GM06990 (cell line): Measurements from ENCODE around the gene SYNPO2L.
"Not testable (repeated sequence)": the region's sequence is repeated elsewhere in the genome, so short reads cannot be mapped to it uniquely, and the experiment has no call there.

Experiments used
- DNase-seq: peaks from one replicate; pipeline ENCODE4 v3.0.0-alpha.2; 2011; ENCODE audit not compliant: insufficient read length; ENCODE audit errors: extremely low read depth
- H3K27me3 ChIP-seq: replicated peaks from 2 replicates; pipeline ENCODE4 v1.6.0; 2011; ENCODE audit warnings: low read length; ENCODE audit not compliant: control insufficient read depth, insufficient read depth
- H3K36me3 ChIP-seq: 2 replicates; pipeline ENCODE4 v1.5.1; 2011; ENCODE audit warnings: low read length; ENCODE audit not compliant: control insufficient read depth, insufficient read depth
- H3K4me3 ChIP-seq: replicated peaks from 2 replicates; pipeline ENCODE4 v1.5.1; 2011; ENCODE audit warnings: low read depth, mild to moderate bottlenecking, control low read depth, low read length
- TF ChIP-seq, protein P1 (sequence below): IDR thresholded peaks from 2 replicates; pipeline ENCODE4 v1.5.1; 2011; ENCODE audit warnings: low read length, control low read depth, mild to moderate bottlenecking, inconsistent platforms; ENCODE audit not compliant: insufficient read depth, poor library complexity, severe bottlenecking

SYNPO2L gene

DNA sequence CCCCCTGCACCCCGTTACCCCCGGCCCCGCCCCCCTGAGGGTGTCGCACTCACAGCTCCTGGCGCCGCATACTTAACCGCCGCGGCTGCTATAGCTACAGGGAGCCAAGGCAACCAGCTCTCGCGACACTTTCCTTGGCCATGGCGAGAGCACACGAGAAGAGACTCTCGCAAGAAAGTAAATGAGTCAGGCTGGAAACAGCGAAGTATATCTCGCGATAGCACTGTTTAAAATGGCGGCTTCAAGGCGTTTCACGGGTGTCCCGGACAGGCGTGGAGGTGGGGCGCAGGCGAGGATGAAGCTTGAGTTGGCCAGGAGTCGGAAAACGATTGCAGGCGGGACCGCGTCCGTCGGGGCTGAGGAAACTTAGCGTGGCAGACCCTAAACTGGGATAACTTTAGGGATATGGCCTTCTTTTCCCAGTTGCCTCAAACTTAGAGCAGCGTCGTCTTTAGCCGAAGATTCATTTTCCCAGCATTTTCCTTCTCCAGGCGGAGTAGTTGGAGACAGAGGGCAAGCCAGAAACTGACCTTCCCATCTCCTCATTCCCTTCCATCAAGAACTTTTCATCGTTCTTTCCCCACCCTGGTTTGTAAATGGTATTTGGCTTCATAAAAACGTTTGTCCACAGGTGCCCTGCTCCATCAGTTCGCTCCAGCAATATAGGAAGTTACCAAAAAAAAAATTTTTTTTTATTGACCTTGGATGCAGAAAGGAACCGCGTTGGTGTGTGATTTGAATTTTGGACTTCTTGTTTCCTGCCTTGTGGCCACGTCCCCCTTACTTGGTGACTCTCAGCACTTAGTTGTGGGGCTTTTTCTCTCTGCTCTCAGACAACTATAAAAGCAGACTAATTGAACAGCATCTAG is 29.7 kb downstream of the SYNPO2L start:
- TF ChIP-seq, protein P1, sequence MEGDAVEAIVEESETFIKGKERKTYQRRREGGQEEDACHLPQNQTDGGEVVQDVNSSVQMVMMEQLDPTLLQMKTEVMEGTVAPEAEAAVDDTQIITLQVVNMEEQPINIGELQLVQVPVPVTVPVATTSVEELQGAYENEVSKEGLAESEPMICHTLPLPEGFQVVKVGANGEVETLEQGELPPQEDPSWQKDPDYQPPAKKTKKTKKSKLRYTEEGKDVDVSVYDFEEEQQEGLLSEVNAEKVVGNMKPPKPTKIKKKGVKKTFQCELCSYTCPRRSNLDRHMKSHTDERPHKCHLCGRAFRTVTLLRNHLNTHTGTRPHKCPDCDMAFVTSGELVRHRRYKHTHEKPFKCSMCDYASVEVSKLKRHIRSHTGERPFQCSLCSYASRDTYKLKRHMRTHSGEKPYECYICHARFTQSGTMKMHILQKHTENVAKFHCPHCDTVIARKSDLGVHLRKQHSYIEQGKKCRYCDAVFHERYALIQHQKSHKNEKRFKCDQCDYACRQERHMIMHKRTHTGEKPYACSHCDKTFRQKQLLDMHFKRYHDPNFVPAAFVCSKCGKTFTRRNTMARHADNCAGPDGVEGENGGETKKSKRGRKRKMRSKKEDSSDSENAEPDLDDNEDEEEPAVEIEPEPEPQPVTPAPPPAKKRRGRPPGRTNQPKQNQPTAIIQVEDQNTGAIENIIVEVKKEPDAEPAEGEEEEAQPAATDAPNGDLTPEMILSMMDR: no peak
- peak; percentile 84 for DNase-seq
- Histone ChIP-seq H3K27me3 (no peaks in the 10 kb centered on the region), H3K4me3 (peak overlapping the region; percentile 98), H3K36me3 (no peaks in the 10 kb centered on the region)

DNA sequence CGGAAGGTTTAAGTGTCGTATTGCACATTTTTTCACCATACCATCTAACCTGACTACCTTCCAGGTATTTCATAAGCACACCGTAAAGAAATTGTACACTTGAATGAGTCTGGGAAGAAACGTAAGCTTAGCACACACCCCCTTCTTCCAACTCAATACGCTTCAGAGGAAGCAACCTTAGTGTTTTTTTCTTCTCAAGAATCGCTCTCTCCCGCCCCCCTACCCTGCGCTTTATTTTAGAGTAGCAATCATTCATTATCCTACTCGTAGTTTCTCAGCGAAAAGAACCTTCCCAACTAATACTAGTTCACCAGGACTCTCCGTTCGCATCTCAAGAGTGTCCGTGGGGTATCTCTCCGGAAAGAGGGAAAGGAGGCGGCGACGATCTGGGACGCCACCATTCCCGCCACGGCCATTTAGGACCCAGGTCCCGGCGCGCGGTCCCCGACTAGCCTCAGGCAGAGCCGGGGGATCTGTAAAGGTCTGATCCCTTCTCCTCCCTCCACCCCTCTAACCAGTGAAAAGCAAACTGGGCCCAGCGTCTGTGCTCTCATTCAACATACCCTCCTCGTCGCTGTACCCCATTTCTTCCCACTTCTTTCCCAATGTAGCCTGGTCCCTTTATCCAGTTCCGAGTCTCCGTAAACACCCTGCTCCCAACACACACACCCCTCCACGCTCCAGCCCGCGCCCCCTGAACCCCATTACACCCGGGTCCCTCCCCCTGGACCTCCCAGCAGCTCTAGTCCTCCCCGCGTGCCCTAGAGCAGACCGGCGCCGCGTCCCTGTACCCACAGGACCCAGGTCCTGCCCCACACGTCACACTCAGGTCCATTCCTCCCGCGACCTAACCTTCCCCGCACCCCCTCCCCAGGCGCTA is 30.6 kb downstream of the SYNPO2L start:
- Histone ChIP-seq H3K4me3 (peak overlapping the region; percentile 98), H3K27me3 (no peaks in the 10 kb centered on the region), H3K36me3 (no peaks in the 10 kb centered on the region)
- DNase-seq: peak; percentile 35
- TF ChIP-seq, protein P1: no peak

DNA sequence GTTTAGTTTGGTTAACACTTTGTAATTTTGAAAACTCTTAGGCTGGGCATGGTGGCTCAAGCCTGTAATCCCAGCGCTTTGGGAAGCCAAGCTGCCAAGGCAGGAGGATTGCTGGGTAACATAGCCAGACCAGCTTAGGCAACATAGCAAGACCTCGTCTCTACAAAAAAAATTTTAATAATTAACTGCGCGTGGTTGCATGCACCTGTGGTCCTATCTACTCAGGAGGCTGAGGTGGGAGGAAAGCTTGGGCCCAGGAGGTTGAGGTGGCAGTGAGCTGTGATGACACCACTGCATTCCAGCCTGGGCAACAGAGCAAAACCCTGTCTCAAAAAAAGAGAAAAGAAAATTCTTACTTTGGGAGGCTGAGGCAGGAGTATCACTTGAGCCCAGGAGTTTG is 32.8 kb downstream of the SYNPO2L start:
- TF ChIP-seq, protein P1: no peak
- Histone ChIP-seq H3K36me3 (no peaks in the 10 kb centered on the region), H3K4me3 (no peak overlapping the region), H3K27me3 (no peaks in the 10 kb centered on the region)
- no peak for DNase-seq

DNA sequence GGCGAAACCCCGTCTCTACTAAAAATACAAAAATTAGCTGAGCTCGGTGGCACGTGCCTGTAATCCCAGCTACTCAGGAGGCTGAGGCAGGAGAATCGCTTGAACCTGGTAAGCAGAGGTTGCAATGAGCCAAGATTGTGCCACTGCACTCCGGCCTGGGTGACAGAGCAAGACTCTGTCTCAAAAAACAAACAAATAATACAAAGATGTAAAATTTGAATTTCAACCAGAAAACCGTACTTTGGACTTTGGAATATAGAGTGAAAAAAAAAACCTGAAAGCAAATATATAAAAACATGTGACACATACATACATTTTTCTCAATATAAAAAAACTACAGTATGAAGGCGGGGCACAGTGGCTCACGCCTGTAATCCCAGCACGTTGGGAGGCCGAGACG is 34.9 kb downstream of the SYNPO2L start:
- H3K4me3 ChIP-seq, DNase-seq, H3K27me3 ChIP-seq, H3K36me3 ChIP-seq: not testable (repeated sequence)

DNA sequence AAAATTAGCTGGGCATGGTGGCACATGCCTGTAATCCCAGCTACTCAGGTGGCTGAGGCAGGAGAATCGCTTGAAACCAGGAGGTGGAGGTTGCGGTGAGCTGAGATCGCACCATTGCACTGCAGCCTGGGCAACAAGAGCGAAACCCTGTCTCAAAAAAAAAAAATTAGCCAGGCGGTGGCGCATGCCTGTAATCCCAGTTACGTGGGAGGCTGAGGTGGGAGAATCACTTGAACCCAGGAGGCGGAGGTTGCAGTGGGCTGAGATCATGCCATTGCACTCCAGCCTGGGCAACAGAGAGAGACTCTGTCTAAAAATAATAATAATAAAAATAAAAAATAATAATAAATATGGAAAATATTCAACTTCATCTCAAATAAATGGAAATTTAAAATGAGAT is 38.7 kb downstream of the SYNPO2L start:
- not testable (repeated sequence) for H3K4me3 ChIP-seq, DNase-seq, H3K27me3 ChIP-seq, H3K36me3 ChIP-seq

DNA sequence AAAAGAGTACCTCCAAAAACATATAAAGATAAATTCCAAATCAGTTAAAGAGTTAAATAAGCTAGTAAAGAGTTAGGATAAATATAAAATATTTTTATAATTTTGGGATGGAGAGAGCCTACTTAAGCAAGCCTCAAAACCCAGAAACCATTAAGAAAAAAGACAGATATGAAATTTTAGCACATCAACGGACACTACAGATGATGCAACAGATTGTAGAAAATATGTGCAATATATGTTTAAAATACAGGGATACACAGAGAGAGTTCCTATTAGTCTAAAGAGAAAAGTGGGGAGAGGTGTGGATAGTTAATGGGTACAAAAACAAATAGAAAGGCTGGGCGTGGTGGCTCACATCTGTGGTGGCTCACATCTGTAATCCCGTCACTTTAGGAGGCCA is 41.1 kb downstream of the SYNPO2L start:
- Histone ChIP-seq H3K36me3 (no peaks in the 10 kb centered on the region), H3K27me3 (no peaks in the 10 kb centered on the region), H3K4me3 (no peak overlapping the region)
- no peak for DNase-seq
- TF ChIP-seq, protein P1: no peak
